Mucosa of rectum (tissue), 2 donors: ENCODE data around the gene PURB.
A peak's percentile ranks its signal among the peaks of the same experiment; 100 is the strongest.

Experiments used
- H3K27ac ChIP-seq, 2 donors: one replicate each; pipeline ENCODE4 v1.7.0; 2013; ENCODE audit warnings: inconsistent platforms in 2 of 2, low read depth in 2 of 2, low read length in 2 of 2
- H3K27me3 ChIP-seq, 2 donors: one replicate each; pipeline ENCODE4 v1.7.0; 2013; ENCODE audit warnings: low read length in 2 of 2; ENCODE audit not compliant: control insufficient read depth in 2 of 2, insufficient read depth in 2 of 2
- H3K36me3 ChIP-seq, 2 donors: one replicate each; pipeline ENCODE4 v1.7.0; 2013; ENCODE audit warnings: low read length in 2 of 2; ENCODE audit not compliant: control insufficient read depth in 2 of 2, insufficient read depth in 2 of 2
- H3K4me1 ChIP-seq, 2 donors: one replicate each; pipeline ENCODE4 v1.7.0; 2013; ENCODE audit warnings: low read length in 2 of 2, mild to moderate bottlenecking in 1 of 2; ENCODE audit not compliant: control insufficient read depth in 2 of 2, insufficient read depth in 2 of 2
- H3K4me3 ChIP-seq, 2 donors: one replicate each; pipeline ENCODE4 v1.7.0; 2013; ENCODE audit warnings: low read length in 2 of 2
- H3K9ac ChIP-seq, 2 donors: one replicate each; pipeline ENCODE4 v1.7.0; 2013; ENCODE audit warnings: low read length in 2 of 2, low read depth in 1 of 2, mild to moderate bottlenecking in 1 of 2
- H3K9me3 ChIP-seq, 2 donors: one replicate each; pipeline ENCODE4 v1.7.0; 2013; ENCODE audit warnings: low read length in 2 of 2; ENCODE audit not compliant: control insufficient read depth in 2 of 2
- donor health status: healthy.
- donor health status: Normal muscosa, but diverticular disease.

PURB gene

GRCh38 chr7:44891791-44892190, 6.5 kb upstream of the PURB start:
- Histone ChIP-seq H3K9ac (no peak overlapping the region), H3K36me3 (no peaks in the 10 kb centered on the region), H3K4me3 (no peak overlapping the region), H3K9me3 (no peaks in the 10 kb centered on the region), H3K27me3 (no peaks in the 10 kb centered on the region), H3K4me1 (no peaks in the 10 kb centered on the region), H3K27ac (no peak overlapping the region)

DNA sequence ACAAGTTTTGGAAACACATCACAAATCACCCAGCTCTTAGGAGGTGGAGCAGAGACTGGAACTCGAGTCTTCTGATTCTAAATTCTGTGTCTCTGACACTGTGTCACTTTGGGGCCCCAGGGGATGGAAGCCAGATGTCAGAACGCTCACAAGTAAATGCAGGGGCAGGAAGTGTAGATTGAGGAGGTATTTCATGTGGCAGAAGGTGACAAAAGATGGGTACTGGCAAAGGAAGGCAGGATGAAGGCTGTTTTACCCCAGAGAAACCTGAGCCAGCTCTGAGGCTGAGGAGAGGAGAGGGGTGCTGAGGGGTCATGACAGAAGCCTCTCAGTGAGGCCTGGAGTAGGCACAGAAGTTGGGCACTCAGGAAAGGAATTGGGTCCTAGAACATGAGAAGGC, 6.0 kb upstream of the PURB start:
- no peaks in the 10 kb centered on the region for H3K36me3 ChIP-seq
- H3K27ac ChIP-seq: no peak overlapping the region
- H3K9me3 ChIP-seq: no peaks in the 10 kb centered on the region
- H3K4me1 ChIP-seq: peaks cover 0 to 1% of the 10 kb centered on the region in 2 donors
- no peaks in the 10 kb centered on the region for H3K27me3 ChIP-seq
- H3K4me3 ChIP-seq: no peak overlapping the region
- no peak overlapping the region for H3K9ac ChIP-seq

GRCh38 chr7:44889086-44889781, 3.9 kb upstream of the PURB start:
- Histone ChIP-seq H3K27me3 (no peaks in the 10 kb centered on the region), H3K9ac (no peak overlapping the region), H3K4me1 (peaks cover 10% of the 10 kb centered on the region in 2 donors), H3K9me3 (no peaks in the 10 kb centered on the region), H3K4me3 (no peak overlapping the region), H3K27ac (no peak overlapping the region), H3K36me3 (no peaks in the 10 kb centered on the region)

- H3K9me3 ChIP-seq: no peaks in the 10 kb centered on the region
- H3K9ac ChIP-seq: no peak overlapping the region
- H3K4me3 ChIP-seq: no peak overlapping the region
- peaks cover 0 to 5% of the 10 kb centered on the region in 2 donors for H3K36me3 ChIP-seq
- H3K4me1 ChIP-seq: peaks cover 20 to 24% of the 10 kb centered on the region in 2 donors
- H3K27me3 ChIP-seq: no peaks in the 10 kb centered on the region
- no peak overlapping the region for H3K27ac ChIP-seq
Measured at GRCh38 chr7:44887293-44887692, 2.0 kb upstream of the PURB start.

GRCh38 chr7:44884621-44885393, 523 bp downstream of the PURB start:
- peak overlapping the region; percentile 79 to 87 for H3K4me3 ChIP-seq
- H3K27ac ChIP-seq: peak overlapping the region; percentile 94 to 100
- H3K27me3 ChIP-seq: no peaks in the 10 kb centered on the region
- H3K36me3 ChIP-seq: peaks cover 0 to 8% of the 10 kb centered on the region in 2 donors
- H3K9ac ChIP-seq: peak overlapping the region; percentile 89 to 94
- peaks cover 29 to 32% of the 10 kb centered on the region in 2 donors for H3K4me1 ChIP-seq
- no peaks in the 10 kb centered on the region for H3K9me3 ChIP-seq

GRCh38 chr7:44883961-44884620, 1.2 kb downstream of the PURB start:
- Histone ChIP-seq H3K4me1 (peaks cover 29 to 32% of the 10 kb centered on the region in 2 donors), H3K9ac (peak overlapping the region; percentile 89 to 94), H3K9me3 (no peaks in the 10 kb centered on the region), H3K27me3 (no peaks in the 10 kb centered on the region), H3K36me3 (peaks cover 0 to 8% of the 10 kb centered on the region in 2 donors), H3K27ac (peak overlapping the region; percentile 94 to 100), H3K4me3 (peak overlapping the region; percentile 79 to 87)

GRCh38 chr7:44882899-44883298, 2.4 kb downstream of the PURB start:
- H3K27ac ChIP-seq: no peak overlapping the region
- peaks cover 0 to 8% of the 10 kb centered on the region in 2 donors for H3K36me3 ChIP-seq
- H3K4me1 ChIP-seq: peaks cover 29 to 32% of the 10 kb centered on the region in 2 donors
- H3K9ac ChIP-seq: no peak overlapping the region
- H3K9me3 ChIP-seq: no peaks in the 10 kb centered on the region
- no peaks in the 10 kb centered on the region for H3K27me3 ChIP-seq
- H3K4me3 ChIP-seq: peak overlapping the region in 1 of 2 donors; percentile 23

DNA sequence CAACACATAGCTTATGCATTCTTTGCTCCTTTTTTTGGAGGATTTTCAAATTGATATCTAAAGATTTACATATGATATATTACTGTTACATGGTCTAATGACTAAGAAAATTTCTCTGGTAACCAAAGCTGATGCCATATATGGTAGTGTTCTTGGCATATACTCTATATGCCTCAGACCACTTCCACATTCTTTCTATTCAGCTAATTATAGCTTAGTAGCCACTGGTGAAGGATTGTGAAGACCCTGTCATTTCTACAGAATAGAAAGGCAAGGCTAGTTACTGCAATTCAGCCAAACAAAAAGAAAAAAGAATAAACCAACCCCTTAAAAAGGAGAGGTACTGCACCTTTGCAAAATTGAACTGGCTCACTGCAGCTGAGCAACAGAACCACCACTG, 3.7 kb downstream of the PURB start:
- Histone ChIP-seq H3K9ac (no peak overlapping the region), H3K27ac (no peak overlapping the region)

DNA sequence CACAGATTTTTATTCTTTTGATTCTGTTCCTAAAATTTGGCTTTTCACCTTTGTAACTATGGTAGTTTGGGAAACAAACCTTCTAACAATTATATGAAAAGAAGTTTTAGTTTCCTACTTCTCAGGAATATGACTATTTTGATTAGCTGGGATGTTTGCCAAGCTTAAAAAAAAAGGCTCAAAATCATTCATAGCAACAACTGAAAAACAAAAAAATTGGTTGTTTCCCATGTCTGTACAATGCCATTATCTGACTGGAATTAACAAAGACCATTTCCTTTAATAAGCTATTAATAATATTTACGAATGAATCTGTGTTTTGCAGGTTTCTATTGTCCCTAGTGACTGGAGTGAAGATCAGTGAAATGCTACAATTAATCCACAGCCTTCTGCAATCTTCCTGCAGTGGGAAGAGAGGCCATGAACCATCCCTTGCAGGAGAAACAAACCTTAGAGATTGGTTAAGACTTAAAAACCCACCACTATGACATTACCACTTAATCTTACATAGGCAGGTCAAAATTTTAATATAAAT, 4.2 kb downstream of the PURB start:
- no peaks in the 10 kb centered on the region for H3K27me3 ChIP-seq
- H3K27ac ChIP-seq: no peak overlapping the region
- H3K9me3 ChIP-seq: no peaks in the 10 kb centered on the region
- H3K9ac ChIP-seq: no peak overlapping the region
- peaks cover 0 to 8% of the 10 kb centered on the region in 2 donors for H3K36me3 ChIP-seq
- H3K4me1 ChIP-seq: peaks cover 26 to 29% of the 10 kb centered on the region in 2 donors
- H3K4me3 ChIP-seq: peak overlapping the region in 1 of 2 donors; percentile 38

More for the DNA sequence above, 3.7 kb downstream of the PURB start:
- peak overlapping the region; percentile 15 to 38 for H3K4me3 ChIP-seq
- H3K36me3 ChIP-seq: peaks cover 0 to 8% of the 10 kb centered on the region in 2 donors
- no peaks in the 10 kb centered on the region for H3K27me3 ChIP-seq
- H3K9me3 ChIP-seq: no peaks in the 10 kb centered on the region
- peaks cover 29 to 32% of the 10 kb centered on the region in 2 donors for H3K4me1 ChIP-seq
